SK-N-MC (cell line): ENCODE results near the gene CLTA.
A peak's percentile ranks its signal among the peaks of the same experiment; 100 is the strongest.

Experiments used
- DNase-seq: peaks from one replicate; pipeline ENCODE4 v3.0.0-alpha.2; 2011; ENCODE audit warnings: low read depth, low spot score
- H3K27ac ChIP-seq: fragments of 200-600 bp; sonication (generic); 2 replicates; pipeline ENCODE4 v1.5.1; 2016; ENCODE audit warnings: mixed run types
- H3K36me3 ChIP-seq: fragments of 200-600 bp; sonication (generic); 2 replicates; pipeline ENCODE4 v1.6.1; 2017; ENCODE audit warnings: antibody characterized with exemption, low read length, mixed read lengths; ENCODE audit not compliant: insufficient read depth
- H3K4me3 ChIP-seq: fragments of 200-600 bp; sonication (generic); 2 replicates; pipeline ENCODE4 v1.5.1; 2016
- H3K9ac ChIP-seq: fragments of 200-600 bp; sonication (generic); 2 replicates; pipeline ENCODE4 v1.8.0; 2017; ENCODE audit warnings: mixed run types, mixed read lengths; ENCODE audit not compliant: insufficient read length
- H3K9me3 ChIP-seq: fragments of 200-600 bp; sonication (generic); 2 replicates; pipeline ENCODE4 v1.6.1; 2017; ENCODE audit warnings: low read depth, mild to moderate bottlenecking, antibody characterized with exemption, low read length, moderate library complexity, mixed read lengths
- EZH2 ChIP-seq: fragments of 200-600 bp; sonication (generic); IDR thresholded peaks from one replicate; pipeline ENCODE4 v1.6.1; 2017; ENCODE audit warnings: antibody characterized with exemption
- FOXP2 ChIP-seq: optimal IDR thresholded peaks from 2 replicates; pipeline ENCODE3; 2011; ENCODE audit warnings: mild to moderate bottlenecking, moderate library complexity; ENCODE audit not compliant: insufficient read depth; ENCODE audit errors: extremely low read length, control extremely low read depth
- POLR2AphosphoS5 ChIP-seq: IDR thresholded peaks from 2 replicates; pipeline ENCODE4 v1.6.1; 2012; ENCODE audit warnings: mild to moderate bottlenecking, low read depth, low read length, borderline replicate concordance

The CLTA gene

GRCh38 chr9:36163049-36163785 lies 27.5 kb upstream of the CLTA start:
- Histone ChIP-seq H3K9ac (no peak overlapping the region), H3K9me3 (no peaks in the 10 kb centered on the region), H3K27ac (peak overlapping the region; percentile 60), H3K4me3 (no peak overlapping the region), H3K36me3 (no peaks in the 10 kb centered on the region)
- TF ChIP-seq EZH2 (no peak), FOXP2 (no peak), POLR2AphosphoS5 (no peak)
- no peak for DNase-seq

GRCh38 chr9:36163786-36164170 lies 26.9 kb upstream of the CLTA start:
- Histone ChIP-seq H3K9ac (no peak overlapping the region), H3K4me3 (no peak overlapping the region), H3K27ac (no peak overlapping the region), H3K9me3 (no peaks in the 10 kb centered on the region), H3K36me3 (no peaks in the 10 kb centered on the region)
- TF ChIP-seq POLR2AphosphoS5 (no peak), FOXP2 (no peak), EZH2 (no peak)
- DNase-seq = no peak

GRCh38 chr9:36164372-36164771 lies 26.3 kb upstream of the CLTA start:
- no peak for DNase-seq
- Histone ChIP-seq H3K4me3 (no peak overlapping the region), H3K9ac (no peak overlapping the region), H3K27ac (no peak overlapping the region), H3K9me3 (no peaks in the 10 kb centered on the region), H3K36me3 (no peaks in the 10 kb centered on the region)
- TF ChIP-seq POLR2AphosphoS5 (no peak), FOXP2 (no peak), EZH2 (no peak)

GRCh38 chr9:36164989-36165388 lies 25.7 kb upstream of the CLTA start:
- H3K36me3 ChIP-seq = no peaks in the 10 kb centered on the region
- no peak overlapping the region for H3K9ac ChIP-seq
- DNase-seq = no peak
- no peak for TF ChIP-seq EZH2
- TF ChIP-seq FOXP2 = no peak
- TF ChIP-seq POLR2AphosphoS5 = no peak
- H3K27ac ChIP-seq = no peak overlapping the region
- no peak overlapping the region for H3K4me3 ChIP-seq
- no peaks in the 10 kb centered on the region for H3K9me3 ChIP-seq

- no peak for DNase-seq
- Histone ChIP-seq H3K27ac (no peak overlapping the region), H3K9ac (no peak overlapping the region), H3K9me3 (no peaks in the 10 kb centered on the region), H3K36me3 (no peaks in the 10 kb centered on the region), H3K4me3 (no peak overlapping the region)
- no peak for TF ChIP-seq POLR2AphosphoS5
- TF ChIP-seq FOXP2 = no peak
- no peak for TF ChIP-seq EZH2
Measured at GRCh38 chr9:36165826-36166167, 24.9 kb upstream of the CLTA start.

- Histone ChIP-seq H3K36me3 (no peaks in the 10 kb centered on the region), H3K27ac (no peak overlapping the region), H3K9ac (no peak overlapping the region), H3K9me3 (no peaks in the 10 kb centered on the region), H3K4me3 (peak overlapping the region; percentile 75)
- DNase-seq = no peak
- TF ChIP-seq POLR2AphosphoS5 = no peak
- TF ChIP-seq EZH2 = no peak
Measured at GRCh38 chr9:36166168-36166927, 24.4 kb upstream of the CLTA start.

GRCh38 chr9:36169166-36169565 lies 21.6 kb upstream of the CLTA start, which contains the start of gene CCIN:
TSS of gene CCIN (plus strand) at chr9:36169388. CDS start at chr9:36169503, 115 bp downstream.
- no peak for DNase-seq
- Histone ChIP-seq H3K27ac (no peak within 1 kb of the TSS), H3K9me3 (no peaks in the 10 kb centered on the region), H3K9ac (no peak within 1 kb of the TSS), H3K4me3 (no peak within 1 kb of the TSS), H3K36me3 (no peaks in the 10 kb centered on the region)
- TF ChIP-seq POLR2AphosphoS5 (no peak), FOXP2 (no peak), EZH2 (no peak)

- H3K4me3 ChIP-seq = no peak overlapping the region
- H3K36me3 ChIP-seq = no peaks in the 10 kb centered on the region
- H3K9me3 ChIP-seq = no peaks in the 10 kb centered on the region
- H3K27ac ChIP-seq = no peak overlapping the region
- no peak for TF ChIP-seq FOXP2
- TF ChIP-seq EZH2 = no peak
- no peak for TF ChIP-seq POLR2AphosphoS5
- H3K9ac ChIP-seq = no peak overlapping the region
- DNase-seq = no peak
Measured at GRCh38 chr9:36169708-36170107, 21.0 kb upstream of the CLTA start.
